Measurements from ENCODE around the gene COL18A1.

DNA sequence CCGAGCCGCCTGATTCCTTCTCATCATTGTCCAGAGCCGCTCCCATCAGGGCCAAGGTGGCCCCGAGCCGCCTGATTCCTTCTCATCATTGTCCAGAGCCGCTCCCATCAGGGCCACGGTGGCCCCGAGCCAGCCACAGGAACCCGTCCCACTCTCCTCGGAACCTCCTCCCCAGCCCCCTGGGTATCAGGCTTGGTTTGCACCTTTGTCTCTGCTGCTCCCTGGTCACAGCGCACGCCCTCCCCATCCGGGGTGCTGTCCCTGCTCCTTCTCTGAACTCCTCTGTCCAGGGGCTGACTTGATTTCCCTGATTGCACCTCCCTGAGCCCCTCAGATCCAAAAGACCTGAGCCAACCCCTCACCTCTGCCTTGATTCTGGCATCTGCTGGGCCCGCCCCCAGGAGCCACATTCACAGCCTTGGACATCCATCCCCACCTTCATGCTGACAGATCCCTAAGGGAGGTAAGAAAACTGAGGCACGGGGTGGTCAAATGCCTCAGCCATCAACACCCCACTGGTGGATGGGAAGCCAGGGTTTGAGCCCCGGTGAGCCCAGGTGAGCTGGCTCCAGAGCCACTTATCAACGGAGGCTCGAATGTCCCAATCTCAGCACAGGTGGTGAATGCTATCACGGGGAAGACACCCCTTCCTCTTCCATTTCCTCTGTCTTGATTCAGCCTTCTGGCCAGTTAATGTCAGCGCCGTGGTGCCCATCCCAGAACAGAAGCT is 25.6 kb upstream of the COL18A1 start:
- TF ChIP-seq EZH2phosphoT487 (IDR thresholded peaks at IDR 0.05; ENCODE audit: low read depth): no peak
- TF ChIP-seq CTCF (IDR thresholded peaks at IDR 0.05; ENCODE audit: low read depth, low read length): no peak

Measured in OCI-LY3 (cell line).